D721Med (cell line): ENCODE results near the gene PCSK6.
"Not testable (repeated sequence)": the region's sequence is repeated elsewhere in the genome, so short reads cannot be mapped to it uniquely, and the experiment has no call there.

Experiments used
- DNase-seq: peaks from one replicate; pipeline ENCODE4 v3.0.0; 2011; ENCODE audit warnings: low spot score; ENCODE audit not compliant: insufficient read length
- FAIRE-seq: peaks from 2 replicates; lab custom pipeline; 2011; peaks lifted over from hg19 to GRCh38; lab: Jason Lieb, UNC
- CTCF ChIP-seq: IDR thresholded peaks from 2 replicates; pipeline ENCODE4 v1.5.1; 2012; ENCODE audit warnings: mild to moderate bottlenecking, control low read depth; ENCODE audit not compliant: insufficient read depth; ENCODE audit errors: missing control alignments

The PCSK6 gene

DNA sequence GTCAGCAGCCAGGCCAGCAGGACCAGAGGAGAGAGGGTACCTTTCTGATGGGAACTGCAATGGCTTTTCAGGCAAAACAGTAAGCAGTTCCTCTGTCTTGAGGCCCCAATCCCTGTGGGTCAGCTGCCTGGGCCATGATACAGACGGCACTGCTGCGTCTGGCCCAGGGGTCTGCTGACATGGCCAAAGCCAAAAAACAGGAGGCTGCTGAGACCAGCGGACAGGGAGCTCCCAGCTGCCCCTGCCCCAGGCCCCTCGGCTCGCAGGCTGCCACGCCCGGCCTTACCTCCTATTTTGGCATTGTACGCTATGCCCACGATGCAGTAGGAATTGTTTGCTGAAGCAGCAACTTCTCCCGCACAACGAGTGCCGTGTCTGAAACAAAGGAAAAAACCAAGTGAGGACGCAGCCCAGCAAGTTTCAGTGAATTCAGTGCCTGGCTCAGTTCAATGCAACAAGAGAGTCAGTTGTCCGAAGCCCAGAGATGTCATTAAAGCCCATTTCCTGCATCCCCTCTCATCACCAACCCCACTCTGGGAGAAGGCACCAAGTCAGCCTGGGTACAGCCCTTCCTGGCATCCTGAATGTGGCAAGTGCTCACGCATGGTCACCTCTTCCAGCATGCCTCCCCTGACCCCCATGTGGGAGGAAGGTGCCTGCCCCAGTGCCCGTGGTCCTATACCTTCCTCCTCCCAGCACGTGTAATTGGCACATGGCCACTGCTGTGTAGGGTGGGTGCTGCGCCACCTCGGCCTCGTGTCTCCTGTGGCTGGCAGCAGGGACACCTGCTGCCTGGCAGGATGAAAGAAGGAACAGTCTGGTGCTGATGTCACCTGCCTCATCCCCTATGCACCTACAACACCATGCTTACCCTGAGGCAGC, 61.7 kb downstream of the PCSK6 start:
- FAIRE-seq (no peak), DNase-seq (no peak)
- TF ChIP-seq CTCF: no peak

DNA sequence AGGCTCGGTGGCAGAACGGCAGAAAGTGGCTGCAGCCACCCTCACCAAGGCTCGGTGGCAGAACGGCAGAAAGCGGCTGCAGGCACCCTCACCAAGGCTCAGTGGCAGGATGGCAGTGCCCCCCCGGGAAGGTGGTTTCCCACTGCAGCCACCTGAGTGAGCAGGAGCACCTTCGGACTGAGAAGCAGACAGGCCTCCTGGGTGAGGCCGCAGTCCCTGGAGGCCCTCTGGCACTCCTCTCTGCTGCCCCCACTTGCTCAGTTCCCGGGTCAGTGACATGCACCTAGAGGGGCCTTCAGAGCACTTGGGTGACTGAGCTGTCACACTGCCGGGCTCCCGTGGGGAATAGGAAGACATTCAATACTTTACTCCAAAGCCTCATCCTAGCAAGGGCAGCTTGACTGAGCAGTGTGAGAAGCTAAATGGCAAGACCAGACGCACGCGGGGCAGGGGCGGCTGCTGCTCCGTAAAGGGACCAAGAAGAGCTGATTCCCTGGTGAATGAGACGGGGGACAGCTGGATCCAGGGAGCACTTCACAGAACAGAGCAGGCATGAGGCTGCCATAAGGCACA, 62.7 kb downstream of the PCSK6 start:
- no peak for TF ChIP-seq CTCF
- FAIRE-seq: no peak
- no peak for DNase-seq

DNA sequence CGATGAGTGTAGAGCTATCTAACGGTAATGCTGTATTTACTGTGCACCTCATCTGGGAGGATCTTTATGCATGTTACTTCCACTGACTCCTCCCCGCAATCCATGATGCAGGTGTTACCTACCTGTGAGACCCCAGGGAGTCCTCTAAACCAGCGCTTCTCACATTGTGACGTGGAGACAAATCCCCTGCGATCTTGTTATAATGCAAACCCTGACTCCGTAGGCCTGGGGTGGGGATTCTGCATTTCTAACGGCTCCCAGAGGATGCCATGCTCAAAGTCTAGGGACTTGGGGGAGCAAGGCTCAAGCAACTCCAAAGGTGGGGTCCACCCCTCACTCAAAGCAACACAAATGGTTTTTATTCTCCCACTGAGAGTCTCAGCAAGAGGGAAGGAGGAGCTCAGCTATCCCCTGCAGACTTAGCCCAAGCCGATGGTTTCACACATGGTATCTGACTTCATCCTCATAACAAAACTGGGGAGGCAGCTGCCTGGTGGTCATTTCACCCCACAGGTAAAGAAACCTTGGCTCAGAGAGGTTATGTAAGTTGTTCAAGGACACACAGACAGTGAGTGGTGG, 63.6 kb downstream of the PCSK6 start:
- DNase-seq: no peak
- no peak for FAIRE-seq
- TF ChIP-seq CTCF: no peak

GRCh38 chr15:101424984-101425383, 64.5 kb downstream of the PCSK6 start:
- DNase-seq: no peak
- TF ChIP-seq CTCF: no peak
- FAIRE-seq: no peak

GRCh38 chr15:101420232-101420631, 69.3 kb downstream of the PCSK6 start:
- no peak for FAIRE-seq
- DNase-seq: peak; percentile 3
- TF ChIP-seq CTCF: no peak

GRCh38 chr15:101416475-101416874, 73.0 kb downstream of the PCSK6 start:
- not testable (repeated sequence) for DNase-seq, FAIRE-seq

DNA sequence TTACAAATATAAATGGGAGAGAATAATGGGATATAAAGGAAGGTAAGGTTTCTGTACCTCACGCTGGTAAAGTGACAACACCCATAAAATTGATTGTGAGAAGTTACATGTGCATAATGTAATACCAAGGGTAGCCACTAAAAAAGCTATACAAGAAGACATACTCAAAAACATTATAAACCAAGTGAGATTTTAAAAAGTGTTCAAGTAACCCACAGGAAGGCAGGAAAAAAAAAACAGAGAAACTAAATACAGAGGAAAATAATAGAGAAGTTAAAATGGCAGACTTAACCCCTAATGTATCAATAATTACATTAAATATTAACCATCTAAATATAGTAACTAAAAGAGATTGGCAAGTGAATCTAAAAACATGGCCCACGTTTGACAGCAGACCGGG, 76.3 kb downstream of the PCSK6 start:
- DNase-seq: no peak
- TF ChIP-seq CTCF: no peak
- no peak for FAIRE-seq
